Measurements from ENCODE around the gene PPP2R1A. TPM values are rescaled to one million over a fixed set of nuclear protein-coding genes. Genes with fewer than 3 reads are reported as not detected.
A peak's percentile ranks its signal among the peaks of the same experiment; 100 is the strongest.

PPP2R1A gene
- total RNA-seq, 2 donors from 2014 or later, result 284 to 322 TPM

DNA sequence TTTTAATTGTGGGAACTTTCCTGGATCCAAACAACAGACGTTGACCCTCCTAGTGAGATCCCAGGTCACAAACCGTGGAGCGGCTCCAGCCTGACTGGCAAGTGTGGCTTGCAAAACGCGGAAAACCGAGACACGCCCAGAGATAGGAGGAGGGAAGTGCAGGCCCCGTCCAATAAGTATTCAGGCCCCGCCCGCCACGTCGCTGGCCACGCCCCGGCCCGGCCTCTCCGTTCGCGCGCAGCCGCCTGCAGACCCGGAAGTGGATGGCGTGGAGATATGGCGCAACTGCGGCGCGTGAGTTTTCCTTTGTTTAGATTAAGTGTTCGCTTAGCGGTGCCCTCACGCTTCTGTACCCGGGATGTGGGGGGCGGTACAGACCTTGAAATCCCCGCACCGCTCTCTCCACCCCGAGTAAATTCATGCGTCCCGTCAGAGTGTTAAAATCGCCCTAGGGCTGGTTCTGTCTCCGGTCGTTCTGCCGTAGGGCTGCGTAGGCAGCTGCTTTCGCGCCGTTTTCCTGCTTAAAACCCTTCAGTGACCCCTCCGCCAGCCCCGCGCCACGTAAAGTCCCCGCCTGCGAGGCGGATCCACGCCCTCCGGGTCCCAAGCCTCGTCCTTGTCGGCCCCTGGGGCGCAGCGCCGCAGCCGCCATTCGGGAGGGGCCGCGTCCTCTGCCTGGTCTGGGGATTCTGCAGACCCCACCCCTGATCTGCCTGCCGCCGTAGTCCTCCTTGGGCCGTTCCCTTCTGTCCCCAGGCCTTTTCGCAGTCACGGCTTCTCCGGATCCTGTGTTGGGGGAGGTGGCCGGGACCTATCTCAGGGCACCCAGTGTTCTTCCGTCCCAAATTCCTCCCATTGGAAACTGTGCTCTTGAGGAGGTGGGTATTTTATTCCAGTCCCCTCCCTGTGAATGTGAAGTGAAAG is 79.7 kb downstream of the PPP2R1A start, which contains the start of gene ZNF766:
TSS of gene ZNF766 (plus strand) at position 250 of the 924 bp plus-strand sequence. CDS start at position 277, 27 bp downstream.
- Histone ChIP-seq H3K27me3 (no peaks in the 10 kb centered on the region), H3K36me3 (no peaks in the 10 kb centered on the region), H3K4me1 (peaks cover 0 to 20% of the 10 kb centered on the region in 2 donors), H3K27ac (peak within 1 kb of the TSS; percentile 94 to 96), H3K4me3 (peak within 1 kb of the TSS; percentile 88 to 89), H3K9me3 (no peaks in the 10 kb centered on the region)
- TF ChIP-seq, protein P1, sequence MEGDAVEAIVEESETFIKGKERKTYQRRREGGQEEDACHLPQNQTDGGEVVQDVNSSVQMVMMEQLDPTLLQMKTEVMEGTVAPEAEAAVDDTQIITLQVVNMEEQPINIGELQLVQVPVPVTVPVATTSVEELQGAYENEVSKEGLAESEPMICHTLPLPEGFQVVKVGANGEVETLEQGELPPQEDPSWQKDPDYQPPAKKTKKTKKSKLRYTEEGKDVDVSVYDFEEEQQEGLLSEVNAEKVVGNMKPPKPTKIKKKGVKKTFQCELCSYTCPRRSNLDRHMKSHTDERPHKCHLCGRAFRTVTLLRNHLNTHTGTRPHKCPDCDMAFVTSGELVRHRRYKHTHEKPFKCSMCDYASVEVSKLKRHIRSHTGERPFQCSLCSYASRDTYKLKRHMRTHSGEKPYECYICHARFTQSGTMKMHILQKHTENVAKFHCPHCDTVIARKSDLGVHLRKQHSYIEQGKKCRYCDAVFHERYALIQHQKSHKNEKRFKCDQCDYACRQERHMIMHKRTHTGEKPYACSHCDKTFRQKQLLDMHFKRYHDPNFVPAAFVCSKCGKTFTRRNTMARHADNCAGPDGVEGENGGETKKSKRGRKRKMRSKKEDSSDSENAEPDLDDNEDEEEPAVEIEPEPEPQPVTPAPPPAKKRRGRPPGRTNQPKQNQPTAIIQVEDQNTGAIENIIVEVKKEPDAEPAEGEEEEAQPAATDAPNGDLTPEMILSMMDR (IDR thresholded peaks at IDR 0.05), result no peak
- DNase-seq (ENCODE audit: low spot score), result peak; percentile 98

DNA sequence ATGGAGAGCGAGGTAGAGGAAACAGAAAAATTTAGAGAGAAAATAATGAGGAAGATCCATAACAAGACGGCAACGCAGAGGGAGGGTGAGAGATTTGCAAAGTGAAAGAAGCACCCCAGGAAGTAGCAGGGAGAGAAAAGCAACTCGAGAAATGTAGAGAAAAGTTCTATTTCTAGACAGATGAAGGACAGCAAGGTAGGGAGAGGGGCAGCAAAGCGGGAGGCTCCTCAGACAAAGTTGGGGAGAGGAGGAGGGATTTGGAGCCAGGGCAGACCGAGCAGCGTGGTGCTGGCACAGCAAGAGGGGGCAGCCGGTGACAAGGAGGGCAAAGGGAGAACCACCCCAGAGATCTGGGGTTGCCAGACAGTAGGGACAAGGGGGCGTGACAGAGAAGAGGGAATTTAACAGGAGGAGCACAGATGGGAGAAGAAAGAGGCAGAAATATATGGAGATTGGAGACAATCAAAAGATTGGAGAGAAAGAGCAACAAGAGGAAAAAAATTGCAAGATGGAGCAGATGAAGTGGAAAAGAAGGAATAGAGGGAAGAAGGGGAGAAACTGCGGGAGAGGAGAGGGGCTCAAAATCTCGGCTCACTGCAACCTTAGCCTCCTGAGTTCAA is 80.5 kb downstream of the PPP2R1A start:
- Histone ChIP-seq H3K27ac (peak overlapping the region; percentile 94 to 96), H3K27me3 (no peaks in the 10 kb centered on the region), H3K4me3 (peak overlapping the region; percentile 88 to 89), H3K36me3 (no peaks in the 10 kb centered on the region), H3K9me3 (no peaks in the 10 kb centered on the region), H3K4me1 (peaks cover 0 to 20% of the 10 kb centered on the region in 2 donors)
- TF ChIP-seq, protein P1 (IDR thresholded peaks at IDR 0.05), result no peak
- DNase-seq (ENCODE audit: low spot score), result no peak

DNA sequence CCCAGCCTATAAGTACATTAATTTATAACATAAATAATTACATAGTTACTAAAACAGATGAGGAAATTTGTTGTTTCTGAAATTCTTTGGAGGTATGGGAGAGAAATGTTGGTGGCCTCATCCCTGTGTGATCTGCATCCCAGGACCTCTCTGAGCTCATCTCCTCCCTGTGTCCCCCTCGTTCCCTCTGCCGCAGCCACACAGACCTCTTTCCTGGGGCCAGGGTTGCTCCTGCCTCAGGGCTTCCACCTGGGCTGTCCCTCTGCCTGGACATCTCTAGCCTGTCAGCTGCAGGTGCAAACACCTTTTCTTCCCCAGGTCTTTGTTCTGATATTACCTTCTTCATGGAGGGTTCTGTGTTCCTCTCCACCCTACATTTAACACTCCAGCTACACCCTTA is 83.4 kb downstream of the PPP2R1A start:
- Histone ChIP-seq H3K27me3 (no peaks in the 10 kb centered on the region), H3K36me3 (no peaks in the 10 kb centered on the region), H3K4me3 (no peak overlapping the region), H3K4me1 (peaks cover 0 to 20% of the 10 kb centered on the region in 2 donors), H3K27ac (no peak overlapping the region), H3K9me3 (no peaks in the 10 kb centered on the region)
- DNase-seq (ENCODE audit: low spot score), result no peak
- TF ChIP-seq, protein P1 (IDR thresholded peaks at IDR 0.05), result no peak

DNA sequence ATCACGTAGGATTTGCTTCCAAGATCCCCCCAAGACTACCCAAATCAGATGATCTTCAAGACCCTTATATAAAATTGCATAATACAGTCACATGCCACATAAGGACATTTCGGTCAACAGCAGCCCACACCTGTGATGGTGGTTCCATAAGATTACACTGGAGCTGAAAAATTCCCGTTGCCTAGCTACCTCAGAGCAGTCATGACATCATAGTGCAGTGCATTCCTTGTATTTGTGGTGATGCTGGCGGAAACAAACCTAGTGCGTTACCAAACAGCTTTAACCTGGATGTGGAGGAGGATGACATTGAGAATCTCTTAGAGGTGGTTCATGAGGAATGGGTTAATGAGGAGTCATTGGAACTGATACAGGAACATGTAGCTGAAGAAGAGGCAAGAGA is 84.3 kb downstream of the PPP2R1A start:
- TF ChIP-seq, protein P1 (IDR thresholded peaks at IDR 0.05), result no peak
- Histone ChIP-seq H3K4me1 (peaks cover 0 to 14% of the 10 kb centered on the region in 2 donors), H3K9me3 (no peaks in the 10 kb centered on the region), H3K27ac (no peak overlapping the region), H3K4me3 (no peak overlapping the region), H3K36me3 (no peaks in the 10 kb centered on the region), H3K27me3 (no peaks in the 10 kb centered on the region)
- no peak for DNase-seq (ENCODE audit: low spot score)

DNA sequence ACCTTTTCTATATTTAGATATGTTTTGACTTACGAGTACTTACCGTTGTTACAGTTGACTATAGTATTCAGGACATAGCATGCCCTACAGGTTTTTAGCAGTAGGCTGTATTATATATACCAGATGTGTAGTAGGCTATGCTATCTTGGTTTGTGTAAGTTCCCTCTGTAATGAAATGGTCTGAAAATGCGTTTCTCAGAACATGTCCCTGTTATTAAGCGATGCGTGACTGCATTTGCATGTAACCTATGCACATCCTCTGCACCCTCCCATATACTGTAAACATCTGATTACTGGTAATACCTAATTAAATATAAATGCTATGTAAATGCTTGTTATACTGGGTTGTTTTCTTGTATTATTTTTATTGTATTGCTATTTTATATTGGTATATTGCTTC is 86.1 kb downstream of the PPP2R1A start:
- TF ChIP-seq, protein P1 (IDR thresholded peaks at IDR 0.05), result no peak
- no peak overlapping the region for H3K27ac ChIP-seq
- no peaks in the 10 kb centered on the region for H3K36me3 ChIP-seq
- H3K27me3 ChIP-seq, result no peaks in the 10 kb centered on the region
- H3K4me1 ChIP-seq, result peaks cover 0 to 5% of the 10 kb centered on the region in 2 donors
- H3K9me3 ChIP-seq, result no peaks in the 10 kb centered on the region
- H3K4me3 ChIP-seq, result no peak overlapping the region
- no peak for DNase-seq (ENCODE audit: low spot score)
